ENCODE results near the gene ERC2. TPM values are rescaled to one million over a fixed set of nuclear protein-coding genes. Genes with fewer than 3 reads are reported as not detected.

The ERC2 gene
- total and polyA plus RNA-seq, 2 of the 8 experiments (the other 6 are each of a cell fraction or from before 2014, with no cell fraction given) = 16.4 to 22.8 TPM

- Histone ChIP-seq H4K91ac (replicated peaks; ENCODE audit: insufficient read length, low read length) (no peak overlapping the region), H3K23me2 (ENCODE audit: low read depth, low read length) (no peaks in the 10 kb centered on the region; the same call in 1 of the 2 replicates), H3K4ac (replicated peaks; ENCODE audit: insufficient read length, low read depth, low read length) (no peak overlapping the region), H3K27me3 (replicated peaks in 1 of 4; ENCODE audit: control insufficient read depth in 3 of 4, extremely low read depth in 1 of 4, insufficient read depth in 3 of 4, low read length in 3 of 4) (no peaks in the 10 kb centered on the region; a peak in 1 of 7 replicates), H3K18ac (ENCODE audit: extremely low read depth, low read length) (no peak overlapping the region), H2AK5ac (ENCODE audit: low read depth, low read length) (no peak overlapping the region), H3K9me3 (ENCODE audit: insufficient read depth in 2 of 2, low read depth in 1 of 2, low read length in 1 of 2) (no peaks in the 10 kb centered on the region), H2BK120ac (replicated peaks; ENCODE audit: low read depth, low read length) (no peak overlapping the region), H2BK20ac (ENCODE audit: low read length) (no peak overlapping the region), H3K79me2 (ENCODE audit: control insufficient read depth in 1 of 2, insufficient read depth in 2 of 2, low read length in 2 of 2) (no peaks in the 10 kb centered on the region), H2BK5ac (ENCODE audit: low read depth, low read length) (no peak overlapping the region), H3K14ac (ENCODE audit: insufficient read length) (no peak overlapping the region), H2BK12ac (ENCODE audit: low read depth, low read length) (no peak overlapping the region), H2BK15ac (ENCODE audit: low read length) (no peak overlapping the region), H4K8ac (ENCODE audit: extremely low read depth, insufficient read depth, low read length) (no peak overlapping the region), H2AFZ (ENCODE audit: low read length) (no peak overlapping the region), H4K5ac (ENCODE audit: insufficient read length, low read depth, low read length) (no peak overlapping the region), H3K4me2 (ENCODE audit: insufficient read depth in 1 of 2, low read depth in 2 of 2, low read length in 2 of 2) (peak overlapping the region; percentile 16 to 30; a peak in 2 of 4 replicates), H3K27ac (ENCODE audit: low read depth, low read length) (no peak overlapping the region), H3K4me3 (ENCODE audit: extremely low read depth in 1 of 4, insufficient read depth in 2 of 4, low read depth in 3 of 4, low read length in 4 of 4) (peak overlapping the region in 1 of 4 experiments; percentile 18; a peak in 1 of 8 replicates), H3K4me1 (replicated peaks in 1 of 4; ENCODE audit: control insufficient read depth in 3 of 4, insufficient read depth in 4 of 4, low read length in 3 of 4) (peaks cover 2 to 16% (median 13%) of the 10 kb centered on the region in 4 experiments; a peak in 6 of 7 replicates), H3K9ac (replicated peaks in 1 of 4; ENCODE audit: extremely low read depth in 1 of 4, low read depth in 3 of 4, low read length in 3 of 4) (no peak overlapping the region), H3K36me3 (ENCODE audit: control insufficient read depth in 2 of 4, insufficient read depth in 4 of 4, low read length in 3 of 4) (peaks cover 0 to 5% (median 0%) of the 10 kb centered on the region in 4 experiments; a peak in 2 of 8 replicates), H3K23ac (ENCODE audit: insufficient read length) (no peak overlapping the region), H3K79me1 (ENCODE audit: low read depth, low read length) (no peaks in the 10 kb centered on the region), H3K56ac (replicated peaks; ENCODE audit: insufficient read length, low read depth, low read length) (no peak overlapping the region), H4K20me1 (replicated peaks in 1 of 2; ENCODE audit: control insufficient read depth in 1 of 2, insufficient read depth in 2 of 2, low read length in 2 of 2) (no peaks in the 10 kb centered on the region)
- CTCF ChIA-PET (ENCODE audit: partially characterized antibody) = interaction anchor here (1.0 to 1.5 kb wide), 3 partner anchors 19 to 193 kb away, joined by 3 to 4 read pairs (median 3); no protein-coding TSS in a partner anchor
- 12% methylated on average over 6 of the region's 6 CpGs; no CpG with 5 or more reads in 1 of the 2 experiments for WGBS, 2 experiments (ENCODE audit: extremely low coverage in 1 of 2, insufficient coverage in 1 of 2, insufficient read length in 1 of 2, insufficient replicate concordance in 2 of 2, low coverage in 1 of 2, low lambda C conversion rate in 2 of 2, missing lambda C conversion rate in 1 of 2)
- no peak for DNase-seq (ENCODE audit: low read depth in 1 of 2, low spot score in 2 of 2)
- FAIRE-seq = peak; percentile 88
- POLR2A ChIA-PET (ENCODE audit: partially characterized antibody) = interaction anchor here (1.2 kb wide), 1 partner anchor 52 kb away, joined by 8 read pairs; no protein-coding TSS in a partner anchor
- TF ChIP-seq GTF2F1 (IDR thresholded peaks at IDR 0.05; ENCODE audit: borderline replicate concordance, low read depth, low read length) = no peak
- TF ChIP-seq BACH1 (IDR thresholded peaks at IDR 0.05; ENCODE audit: low read length) = no peak
- 0 out of 2 replicates have a peak, but pooled peaks have one; percentile 9 for TF ChIP-seq SP1 (IDR thresholded peaks at IDR 0.05; ENCODE audit: low read depth, low read length)
Measured at GRCh38 chr3:55698831-55699230, 769.4 kb downstream of the ERC2 start.

Measured in H1 (cell line).